Skeletal muscle tissue (tissue), 4 donors: Measurements from ENCODE around the gene SFMBT2. TPM values are rescaled to one million over a fixed set of nuclear protein-coding genes. Genes with fewer than 3 reads are reported as not detected.
"Not testable (repeated sequence)": the region's sequence is repeated elsewhere in the genome, so short reads cannot be mapped to it uniquely, and the experiment has no call there.

Experiments used
- H3K27ac ChIP-seq: one replicate; pipeline ENCODE4 v1.7.0; 2013; ENCODE audit warnings: mild to moderate bottlenecking, low read depth, low read length, inconsistent platforms
- H3K27me3 ChIP-seq, 3 donors: one replicate each; pipeline ENCODE4 v1.7.0; 2013; ENCODE audit warnings: low read length in 3 of 3; ENCODE audit not compliant: control insufficient read depth in 3 of 3, insufficient read depth in 3 of 3
- H3K36me3 ChIP-seq, 3 donors: one replicate each; pipeline ENCODE4 v1.7.0; 2013; ENCODE audit warnings: low read length in 3 of 3; ENCODE audit not compliant: control insufficient read depth in 3 of 3, insufficient read depth in 3 of 3
- H3K4me1 ChIP-seq, 3 donors: one replicate each; pipeline ENCODE4 v1.7.0; 2013; ENCODE audit warnings: low read length in 3 of 3, mild to moderate bottlenecking in 3 of 3; ENCODE audit not compliant: control insufficient read depth in 3 of 3, insufficient read depth in 3 of 3
- H3K4me3 ChIP-seq, 3 donors: one replicate each; pipeline ENCODE4 v1.7.0; 2013; ENCODE audit warnings: low read length in 3 of 3
- H3K9ac ChIP-seq, 3 donors: one replicate each; pipeline ENCODE4 v1.7.0; 2013; ENCODE audit warnings: low read length in 3 of 3, mild to moderate bottlenecking in 3 of 3, moderate library complexity in 2 of 3, low read depth in 1 of 3
- H3K9me3 ChIP-seq, 3 donors: one replicate each; pipeline ENCODE4 v1.7.0; 2013; ENCODE audit warnings: low read length in 3 of 3; ENCODE audit not compliant: control insufficient read depth in 3 of 3
- total RNA-seq: library from RNA; depleted of rRNA; stranded (reverse); fragments of >200 nt; gene quantifications from one replicate; pipeline ENCODE4 v1.2.3, GENCODE V29; 2014
- donor health status: Osteomylitis.

The SFMBT2 gene
- total RNA-seq, 1 donor from 2014 or later, result 12.5 TPM

- Histone ChIP-seq H3K9me3 (no peaks in the 10 kb centered on the region), H3K4me3 (no peak overlapping the region), H3K27me3 (no peaks in the 10 kb centered on the region), H3K27ac (no peak overlapping the region), H3K36me3 (no peaks in the 10 kb centered on the region), H3K4me1 (peaks cover 0 to 2% (median 0%) of the 10 kb centered on the region in 3 donors), H3K9ac (no peak overlapping the region)
Observed at GRCh38 chr10:7389844-7390243, 21.0 kb downstream of the SFMBT2 start.

- no peaks in the 10 kb centered on the region for H3K36me3 ChIP-seq
- peaks cover 0 to 2% (median 0%) of the 10 kb centered on the region in 3 donors for H3K4me1 ChIP-seq
- no peak overlapping the region for H3K27ac ChIP-seq
- no peak overlapping the region for H3K4me3 ChIP-seq
- no peaks in the 10 kb centered on the region for H3K9me3 ChIP-seq
- H3K9ac ChIP-seq, result no peak overlapping the region
- no peaks in the 10 kb centered on the region for H3K27me3 ChIP-seq
Observed at GRCh38 chr10:7389346-7389745, 21.5 kb downstream of the SFMBT2 start.

- Histone ChIP-seq H3K4me1 (peaks cover 0 to 2% (median 0%) of the 10 kb centered on the region in 3 donors), H3K27me3 (no peaks in the 10 kb centered on the region), H3K36me3 (no peaks in the 10 kb centered on the region), H3K9me3 (no peaks in the 10 kb centered on the region), H3K9ac (no peak overlapping the region), H3K4me3 (no peak overlapping the region), H3K27ac (no peak overlapping the region)
Observed at GRCh38 chr10:7388602-7389001, 22.2 kb downstream of the SFMBT2 start.

GRCh38 chr10:7388149-7388548 is 22.7 kb downstream of the SFMBT2 start:
- H3K27me3 ChIP-seq, H3K36me3 ChIP-seq, H3K4me1 ChIP-seq, H3K27ac ChIP-seq, H3K9ac ChIP-seq, H3K4me3 ChIP-seq, H3K9me3 ChIP-seq: not testable (repeated sequence)

- no peaks in the 10 kb centered on the region for H3K9me3 ChIP-seq
- H3K4me1 ChIP-seq, result no peaks in the 10 kb centered on the region
- no peaks in the 10 kb centered on the region for H3K27me3 ChIP-seq
- peaks cover 3 to 8% (median 5%) of the 10 kb centered on the region in 3 donors for H3K36me3 ChIP-seq
- H3K4me3 ChIP-seq, result no peak overlapping the region
- H3K27ac ChIP-seq, result no peak overlapping the region
- no peak overlapping the region for H3K9ac ChIP-seq
Observed at GRCh38 chr10:7385114-7385513, 25.7 kb downstream of the SFMBT2 start.

GRCh38 chr10:7383442-7383841 is 27.4 kb downstream of the SFMBT2 start:
- Histone ChIP-seq H3K9ac (no peak overlapping the region), H3K36me3 (peaks cover 8 to 14% (median 8%) of the 10 kb centered on the region in 3 donors), H3K27me3 (no peaks in the 10 kb centered on the region), H3K27ac (no peak overlapping the region), H3K4me3 (no peak overlapping the region), H3K9me3 (no peaks in the 10 kb centered on the region), H3K4me1 (no peaks in the 10 kb centered on the region)

GRCh38 chr10:7380704-7381241 is 30.1 kb downstream of the SFMBT2 start:
- H3K4me3 ChIP-seq, result no peak overlapping the region
- no peak overlapping the region for H3K9ac ChIP-seq
- H3K4me1 ChIP-seq, result no peaks in the 10 kb centered on the region
- no peaks in the 10 kb centered on the region for H3K27me3 ChIP-seq
- no peaks in the 10 kb centered on the region for H3K9me3 ChIP-seq
- H3K27ac ChIP-seq, result no peak overlapping the region
- H3K36me3 ChIP-seq, result peaks cover 8 to 14% (median 10%) of the 10 kb centered on the region in 3 donors

GRCh38 chr10:7378602-7379403 is 32.0 kb downstream of the SFMBT2 start:
- Histone ChIP-seq H3K36me3 (peaks cover 8 to 15% (median 10%) of the 10 kb centered on the region in 3 donors), H3K27me3 (no peaks in the 10 kb centered on the region), H3K4me3 (no peak overlapping the region), H3K27ac (no peak overlapping the region), H3K9ac (no peak overlapping the region), H3K9me3 (no peaks in the 10 kb centered on the region), H3K4me1 (no peaks in the 10 kb centered on the region)

- Histone ChIP-seq H3K9ac (no peak overlapping the region), H3K4me1 (no peaks in the 10 kb centered on the region), H3K27me3 (no peaks in the 10 kb centered on the region), H3K36me3 (peaks cover 13 to 25% (median 15%) of the 10 kb centered on the region in 3 donors), H3K9me3 (peaks cover 0 to 2% (median 0%) of the 10 kb centered on the region in 3 donors), H3K4me3 (no peak overlapping the region), H3K27ac (no peak overlapping the region)
Observed at GRCh38 chr10:7377614-7378248, 33.1 kb downstream of the SFMBT2 start.

- H3K27ac ChIP-seq, result no peak overlapping the region
Observed at GRCh38 chr10:7374795-7375194, 36.0 kb downstream of the SFMBT2 start.

More at GRCh38 chr10:7374795-7375194, 36.0 kb downstream of the SFMBT2 start:
- H3K4me3 ChIP-seq, result no peak overlapping the region
- H3K36me3 ChIP-seq, result peaks cover 15 to 17% (median 16%) of the 10 kb centered on the region in 3 donors
- no peaks in the 10 kb centered on the region for H3K4me1 ChIP-seq
- H3K9me3 ChIP-seq, result peaks cover 0 to 3% (median 0%) of the 10 kb centered on the region in 3 donors
- no peak overlapping the region for H3K9ac ChIP-seq
- H3K27me3 ChIP-seq, result no peaks in the 10 kb centered on the region
